OCI-LY1 (cell line): Measurements from ENCODE around the gene LRRC59.

Experiments
- H2AFZ ChIP-seq: fragments of 200-600 bp; sonication (generic), shearing (Covaris generic); 2 replicates; pipeline ENCODE4 v1.6.0; 2014; ENCODE audit warnings: antibody characterized with exemption, mild to moderate bottlenecking, low read length
- H3F3A ChIP-seq: fragments of 200-600 bp; sonication (generic), shearing (Covaris generic); 2 replicates; pipeline ENCODE4 v1.6.0; 2014; ENCODE audit warnings: mild to moderate bottlenecking, antibody characterized with exemption, low read length, moderate library complexity; ENCODE audit not compliant: insufficient read depth
- H3K27ac ChIP-seq: fragments of 200-600 bp; sonication (generic); 2 replicates; pipeline ENCODE4 v1.5.1; 2014; ENCODE audit warnings: low read length, mixed run types, mild to moderate bottlenecking, low read depth; ENCODE audit not compliant: poor library complexity, severe bottlenecking
- H3K27me3 ChIP-seq: fragments of 200-600 bp; sonication (generic); 2 replicates; pipeline ENCODE4 v1.6.0; 2014; ENCODE audit warnings: antibody characterized with exemption, mild to moderate bottlenecking, low read length, moderate library complexity; ENCODE audit not compliant: insufficient read depth
- H3K36me3 ChIP-seq: fragments of 200-600 bp; sonication (generic); 2 replicates; pipeline ENCODE4 v1.6.1; 2014; ENCODE audit warnings: mild to moderate bottlenecking, antibody characterized with exemption, low read length, moderate library complexity, mixed read lengths; ENCODE audit not compliant: insufficient read depth
- H3K4me1 ChIP-seq: fragments of 200-600 bp; sonication (generic); 2 replicates; pipeline ENCODE4 v1.5.1; 2014; ENCODE audit warnings: mild to moderate bottlenecking, low read length, moderate library complexity; ENCODE audit not compliant: insufficient read depth, severe bottlenecking
- H3K4me2 ChIP-seq: fragments of 200-600 bp; sonication (generic), shearing (Covaris generic); 2 replicates; pipeline ENCODE4 v1.6.1; 2014; ENCODE audit warnings: low read length
- H3K4me3 ChIP-seq: fragments of 200-600 bp; sonication (generic); 2 replicates; pipeline ENCODE4 v1.5.1; 2014; ENCODE audit warnings: low read length, low read depth, mild to moderate bottlenecking, mixed read lengths; ENCODE audit not compliant: poor library complexity, severe bottlenecking
- H3K79me2 ChIP-seq: fragments of 200-600 bp; shearing (Covaris generic); 2 replicates; pipeline ENCODE4 v1.6.1; 2016; ENCODE audit warnings: mixed run types, low read length, mixed read lengths; ENCODE audit not compliant: insufficient read depth
- H3K9ac ChIP-seq: fragments of 200-600 bp; sonication (generic), shearing (Covaris generic); 2 replicates; pipeline ENCODE4 v1.6.1; 2014; ENCODE audit warnings: mild to moderate bottlenecking, low read length, mixed read lengths
- H3K9me2 ChIP-seq: fragments of 200-600 bp; sonication (generic), shearing (Covaris generic); 2 replicates; pipeline ENCODE4 v1.6.1; 2014; ENCODE audit warnings: low read depth, mild to moderate bottlenecking, low read length, mixed read lengths
- H3K9me3 ChIP-seq: fragments of 200-600 bp; shearing (Covaris generic); 2 replicates; pipeline ENCODE4 v1.6.1; 2014; ENCODE audit warnings: low read length, mixed read lengths
- H4K20me1 ChIP-seq: fragments of 200-600 bp; sonication (generic), shearing (Covaris generic); 2 replicates; pipeline ENCODE4 v1.6.0; 2016; ENCODE audit warnings: mild to moderate bottlenecking, low read length; ENCODE audit not compliant: insufficient read depth
- EZH2 ChIP-seq: fragments of 200-600 bp; sonication (generic), shearing (Covaris generic); IDR thresholded peaks from 2 replicates; pipeline ENCODE4 v1.8.0; 2017; ENCODE audit warnings: borderline replicate concordance, mixed run types, mild to moderate bottlenecking, antibody characterized with exemption, low read length, moderate library complexity, mixed read lengths
- TF ChIP-seq, protein P1 (sequence below): fragments of 200-600 bp; sonication (generic), shearing (Covaris generic); IDR thresholded peaks from 2 replicates; pipeline ENCODE4 v1.5.1; 2017; ENCODE audit warnings: mild to moderate bottlenecking, antibody characterized with exemption, low read length, moderate library complexity, mixed read lengths

Gene LRRC59

GRCh38 chr17:50359998-50360461, 37.3 kb downstream of the LRRC59 start:
- Histone ChIP-seq H4K20me1 (no peaks in the 10 kb centered on the region), H3K9me3 (no peaks in the 10 kb centered on the region), H3K79me2 (no peaks in the 10 kb centered on the region), H3K9me2 (no peaks in the 10 kb centered on the region), H2AFZ (no peak overlapping the region), H3K27ac (no peak overlapping the region), H3K4me1 (peaks cover 6% of the 10 kb centered on the region), H3K9ac (no peak overlapping the region), H3K27me3 (no peaks in the 10 kb centered on the region), H3K4me2 (no peak overlapping the region), H3F3A (no peaks in the 10 kb centered on the region), H3K36me3 (peaks cover 52% of the 10 kb centered on the region), H3K4me3 (no peak overlapping the region)
- TF ChIP-seq EZH2: no peak
- TF ChIP-seq, protein P1, sequence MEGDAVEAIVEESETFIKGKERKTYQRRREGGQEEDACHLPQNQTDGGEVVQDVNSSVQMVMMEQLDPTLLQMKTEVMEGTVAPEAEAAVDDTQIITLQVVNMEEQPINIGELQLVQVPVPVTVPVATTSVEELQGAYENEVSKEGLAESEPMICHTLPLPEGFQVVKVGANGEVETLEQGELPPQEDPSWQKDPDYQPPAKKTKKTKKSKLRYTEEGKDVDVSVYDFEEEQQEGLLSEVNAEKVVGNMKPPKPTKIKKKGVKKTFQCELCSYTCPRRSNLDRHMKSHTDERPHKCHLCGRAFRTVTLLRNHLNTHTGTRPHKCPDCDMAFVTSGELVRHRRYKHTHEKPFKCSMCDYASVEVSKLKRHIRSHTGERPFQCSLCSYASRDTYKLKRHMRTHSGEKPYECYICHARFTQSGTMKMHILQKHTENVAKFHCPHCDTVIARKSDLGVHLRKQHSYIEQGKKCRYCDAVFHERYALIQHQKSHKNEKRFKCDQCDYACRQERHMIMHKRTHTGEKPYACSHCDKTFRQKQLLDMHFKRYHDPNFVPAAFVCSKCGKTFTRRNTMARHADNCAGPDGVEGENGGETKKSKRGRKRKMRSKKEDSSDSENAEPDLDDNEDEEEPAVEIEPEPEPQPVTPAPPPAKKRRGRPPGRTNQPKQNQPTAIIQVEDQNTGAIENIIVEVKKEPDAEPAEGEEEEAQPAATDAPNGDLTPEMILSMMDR: no peak

DNA sequence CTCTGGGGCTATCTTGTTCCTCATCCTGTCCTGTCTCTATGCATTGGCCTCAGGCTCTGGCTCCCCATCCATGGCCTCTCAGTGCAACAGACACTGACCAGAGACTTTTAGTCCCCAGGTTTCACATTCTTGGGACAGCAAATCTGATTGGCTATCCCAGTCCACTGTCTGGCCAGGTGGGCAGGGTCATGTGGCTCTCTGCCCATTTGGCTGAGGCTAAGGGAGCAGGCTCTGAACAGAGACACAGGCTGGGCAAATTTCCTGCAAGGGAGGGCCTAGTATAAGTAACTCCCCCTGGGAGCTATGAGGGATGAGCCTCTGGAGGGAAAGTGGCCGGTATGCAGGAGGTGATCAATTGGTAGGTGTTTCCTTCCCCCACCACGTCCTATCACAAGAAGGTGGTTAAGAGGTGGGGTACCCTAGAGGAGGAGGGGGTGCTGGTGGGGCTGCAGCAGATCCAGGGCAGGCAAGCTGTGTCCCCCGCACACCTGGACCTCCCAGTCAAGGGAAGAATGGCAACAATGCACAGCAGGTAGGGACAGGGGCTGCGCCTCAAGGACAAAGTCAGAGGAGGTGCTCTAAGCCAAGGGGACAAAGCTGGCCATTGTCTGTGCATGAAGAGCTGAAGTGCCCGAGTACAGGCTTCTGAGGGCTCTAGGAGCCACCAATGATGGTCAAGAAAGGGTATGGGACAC, 38.2 kb downstream of the LRRC59 start:
- no peaks in the 10 kb centered on the region for H4K20me1 ChIP-seq
- H3F3A ChIP-seq: no peaks in the 10 kb centered on the region
- H2AFZ ChIP-seq: no peak overlapping the region
- H3K36me3 ChIP-seq: peaks cover 59% of the 10 kb centered on the region
- peaks cover 6% of the 10 kb centered on the region for H3K4me1 ChIP-seq
- no peak overlapping the region for H3K4me2 ChIP-seq
- no peak overlapping the region for H3K4me3 ChIP-seq
- no peaks in the 10 kb centered on the region for H3K9me2 ChIP-seq
- no peaks in the 10 kb centered on the region for H3K9me3 ChIP-seq
- H3K27ac ChIP-seq: no peak overlapping the region
- no peak overlapping the region for H3K9ac ChIP-seq
- H3K79me2 ChIP-seq: no peaks in the 10 kb centered on the region
- H3K27me3 ChIP-seq: no peaks in the 10 kb centered on the region
- TF ChIP-seq EZH2: no peak
- TF ChIP-seq, protein P1: no peak

DNA sequence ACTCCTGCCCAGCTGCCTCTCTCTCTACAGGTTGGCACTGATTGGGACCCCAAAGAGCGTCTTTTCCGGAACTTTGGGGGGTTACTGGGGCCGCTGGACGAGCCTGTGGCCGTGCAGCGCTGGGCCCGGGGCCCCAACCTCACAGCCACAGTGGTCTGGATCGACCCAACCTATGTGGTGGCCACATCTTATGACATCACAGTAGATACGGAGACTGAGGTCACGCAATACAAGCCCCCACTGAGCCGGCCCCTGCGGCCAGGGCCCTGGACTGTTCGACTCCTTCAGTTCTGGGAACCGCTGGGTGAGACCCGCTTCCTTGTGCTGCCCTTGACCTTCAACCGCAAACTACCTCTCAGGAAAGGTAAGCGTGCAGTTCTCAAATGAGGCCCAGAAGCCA, 39.1 kb downstream of the LRRC59 start:
- H3K4me2 ChIP-seq: no peak overlapping the region
- H3K27ac ChIP-seq: no peak overlapping the region
- H4K20me1 ChIP-seq: no peaks in the 10 kb centered on the region
- no peaks in the 10 kb centered on the region for H3K9me3 ChIP-seq
- TF ChIP-seq, protein P1: no peak
- TF ChIP-seq EZH2: no peak
- H2AFZ ChIP-seq: no peak overlapping the region
- no peak overlapping the region for H3K9ac ChIP-seq
- peaks cover 6% of the 10 kb centered on the region for H3K4me1 ChIP-seq
- no peaks in the 10 kb centered on the region for H3K79me2 ChIP-seq
- H3F3A ChIP-seq: no peaks in the 10 kb centered on the region
- no peaks in the 10 kb centered on the region for H3K27me3 ChIP-seq
- H3K4me3 ChIP-seq: no peak overlapping the region
- H3K9me2 ChIP-seq: no peaks in the 10 kb centered on the region
- peaks cover 59% of the 10 kb centered on the region for H3K36me3 ChIP-seq
